ENCODE data around the gene TMEM163.
A peak's percentile ranks its signal among the peaks of the same experiment; 100 is the strongest.
"Not testable (repeated sequence)": the region's sequence is repeated elsewhere in the genome, so short reads cannot be mapped to it uniquely, and the experiment has no call there.

Gene TMEM163

DNA sequence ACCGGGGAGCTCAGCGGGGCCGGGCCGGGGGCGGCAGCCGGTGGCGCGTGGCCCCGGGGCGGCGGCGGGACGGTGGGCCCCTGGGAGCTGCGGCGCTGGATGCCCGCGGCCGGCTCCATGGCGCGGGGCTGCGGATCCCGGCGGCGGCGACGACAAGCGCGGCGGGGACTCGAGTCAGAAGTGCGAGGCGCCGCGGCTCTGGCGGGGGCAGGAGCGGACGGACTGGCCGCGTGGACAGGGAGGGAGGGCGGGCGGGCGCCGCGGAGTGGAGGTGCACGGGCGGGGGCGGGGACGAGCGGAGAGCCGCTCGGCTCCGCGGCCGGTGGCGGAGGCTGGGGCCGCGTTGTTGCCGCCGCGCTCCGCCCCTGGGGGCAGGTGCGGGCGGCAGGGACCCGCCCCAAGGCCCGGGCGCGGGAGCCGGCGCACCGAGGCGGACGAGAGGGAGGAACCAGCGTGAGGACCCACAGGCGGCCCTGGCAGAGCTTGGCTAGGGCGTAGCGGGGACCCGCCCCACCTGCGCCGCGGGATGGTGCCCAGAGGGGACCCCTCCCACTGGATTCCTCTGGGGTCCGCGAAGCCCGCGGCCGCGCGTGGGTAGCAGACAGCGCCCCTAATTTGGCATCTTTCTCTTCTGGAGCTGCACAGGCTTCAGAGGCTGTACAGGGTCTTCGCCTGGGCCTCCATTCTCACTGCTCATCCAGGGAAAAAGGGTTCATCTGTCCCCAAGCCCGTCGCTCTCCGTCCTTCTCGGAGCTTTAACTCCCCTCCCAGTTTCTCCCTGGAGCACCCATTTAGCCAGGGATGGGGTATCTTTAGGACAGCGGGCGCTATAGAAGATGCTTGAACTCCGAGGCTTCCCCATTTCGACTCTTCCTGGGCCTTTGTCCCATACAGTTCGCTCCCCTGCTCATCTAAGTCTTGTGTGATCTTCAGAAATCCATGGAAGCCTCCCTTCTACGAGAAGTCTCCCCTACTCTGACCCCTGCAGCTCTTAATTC lies at the start of gene TMEM163:
Gene TMEM163 (minus strand): TSS at position 184 of the 998 bp plus-strand sequence.
- in situ Hi-C loops (cut with HindIII; ENCODE audit: low pct_unique_long_range_greater_than_20kb, low sequenced_read_pairs), result no loop called here
- TF ChIP-seq JUND (IDR thresholded peaks at IDR 0.05; ENCODE audit: low read depth), result no peak
- peak; percentile 6 to 17 for DNase-seq (ENCODE audit: low read depth in 1 of 2, low spot score in 1 of 2)

DNA sequence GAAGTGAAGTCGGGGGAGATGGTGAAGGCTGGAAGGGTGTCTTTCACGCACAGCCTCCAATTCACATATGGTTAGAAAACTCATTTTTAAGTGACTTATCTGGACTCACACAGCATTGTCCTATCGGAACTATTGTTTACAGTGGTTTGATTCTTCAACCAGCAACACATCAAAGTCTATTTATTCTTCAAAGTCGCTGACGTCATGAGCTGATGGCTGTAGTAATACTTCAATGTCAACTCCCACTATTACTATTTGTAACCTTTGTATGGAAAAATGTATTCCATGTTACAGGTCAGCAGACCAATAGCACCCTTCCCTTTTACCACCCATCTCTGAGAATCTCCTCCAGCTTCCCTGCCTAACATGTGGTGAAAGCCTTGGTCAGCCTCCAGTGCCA lies 47.8 kb upstream of the TMEM163 start:
- TF ChIP-seq JUND (IDR thresholded peaks at IDR 0.05; ENCODE audit: low read depth), result no peak
- no peak for DNase-seq (ENCODE audit: low read depth in 1 of 2, low spot score in 1 of 2)
- in situ Hi-C loops (cut with HindIII; ENCODE audit: low pct_unique_long_range_greater_than_20kb, low sequenced_read_pairs), result no loop called here

GRCh38 chr2:134765987-134766386 lies 47.2 kb upstream of the TMEM163 start:
- DNase-seq (ENCODE audit: low read depth in 1 of 2, low spot score in 1 of 2), result no peak
- in situ Hi-C loops (cut with HindIII; ENCODE audit: low pct_unique_long_range_greater_than_20kb, low sequenced_read_pairs), result no loop called here
- TF ChIP-seq JUND (IDR thresholded peaks at IDR 0.05; ENCODE audit: low read depth), result no peak

DNA sequence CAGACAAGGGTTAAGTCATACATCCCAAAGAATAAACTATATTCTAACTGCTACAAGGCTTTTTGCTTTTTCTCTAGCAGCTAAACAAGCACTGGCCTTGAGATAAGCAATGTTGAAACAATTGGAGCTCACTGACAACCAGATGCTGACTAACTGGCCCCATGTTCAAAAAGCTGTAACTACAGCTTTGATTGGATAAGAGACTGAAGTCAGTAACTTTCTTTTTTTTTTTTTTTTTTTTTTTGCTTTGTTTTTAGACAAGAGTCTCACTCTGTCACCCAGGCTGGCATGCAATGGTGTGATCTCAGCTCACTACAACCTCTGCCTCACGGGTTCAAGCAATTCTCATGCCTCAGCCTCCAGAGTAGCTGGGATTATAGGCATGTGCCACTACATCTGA lies 45.4 kb upstream of the TMEM163 start:
- TF ChIP-seq JUND (IDR thresholded peaks at IDR 0.05; ENCODE audit: low read depth), result no peak
- no peak for DNase-seq (ENCODE audit: low read depth in 1 of 2, low spot score in 1 of 2)
- in situ Hi-C loops (cut with HindIII; ENCODE audit: low pct_unique_long_range_greater_than_20kb, low sequenced_read_pairs), result no loop called here

GRCh38 chr2:134763164-134763710 lies 44.4 kb upstream of the TMEM163 start:
- in situ Hi-C loops (cut with HindIII; ENCODE audit: low pct_unique_long_range_greater_than_20kb, low sequenced_read_pairs), result no loop called here
- DNase-seq (ENCODE audit: low read depth in 1 of 2, low spot score in 1 of 2), result no peak
- TF ChIP-seq JUND (IDR thresholded peaks at IDR 0.05; ENCODE audit: low read depth), result no peak

DNA sequence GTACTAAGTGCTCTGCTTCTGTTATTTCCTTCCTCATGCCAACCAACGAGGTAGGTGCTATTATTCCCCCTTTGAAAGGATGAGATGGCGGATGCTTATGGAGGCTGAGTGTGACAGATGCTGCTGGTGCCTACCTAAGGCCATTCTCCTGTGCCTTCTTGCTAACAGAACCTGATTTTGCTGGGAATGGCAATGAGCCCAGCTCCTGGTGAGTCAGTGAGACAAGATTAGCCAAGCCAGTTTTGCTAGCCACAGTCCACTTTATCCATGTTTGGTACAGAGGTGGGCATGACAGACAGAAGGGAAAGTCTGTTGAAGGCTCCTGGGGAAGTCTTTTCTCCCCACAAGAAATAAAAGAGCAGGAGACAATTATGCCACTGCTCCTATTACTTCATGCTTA lies 43.7 kb upstream of the TMEM163 start:
- in situ Hi-C loops (cut with HindIII; ENCODE audit: low pct_unique_long_range_greater_than_20kb, low sequenced_read_pairs), result no loop called here
- no peak for TF ChIP-seq JUND (IDR thresholded peaks at IDR 0.05; ENCODE audit: low read depth)
- no peak for DNase-seq (ENCODE audit: low read depth in 1 of 2, low spot score in 1 of 2)

GRCh38 chr2:134760385-134760784 lies 41.6 kb upstream of the TMEM163 start:
- DNase-seq (ENCODE audit: low read depth in 1 of 2, low spot score in 1 of 2), result no peak
- in situ Hi-C loops (cut with HindIII; ENCODE audit: low pct_unique_long_range_greater_than_20kb, low sequenced_read_pairs), result no loop called here
- TF ChIP-seq JUND (IDR thresholded peaks at IDR 0.05; ENCODE audit: low read depth), result no peak

- in situ Hi-C loops (cut with HindIII; ENCODE audit: low pct_unique_long_range_greater_than_20kb, low sequenced_read_pairs), result no loop called here
- TF ChIP-seq JUND (IDR thresholded peaks at IDR 0.05; ENCODE audit: low read depth), result no peak
- DNase-seq (ENCODE audit: low read depth in 1 of 2, low spot score in 1 of 2), result no peak
These were observed 39.8 kb upstream of the TMEM163 start for GRCh38 chr2:134758633-134759032.

DNA sequence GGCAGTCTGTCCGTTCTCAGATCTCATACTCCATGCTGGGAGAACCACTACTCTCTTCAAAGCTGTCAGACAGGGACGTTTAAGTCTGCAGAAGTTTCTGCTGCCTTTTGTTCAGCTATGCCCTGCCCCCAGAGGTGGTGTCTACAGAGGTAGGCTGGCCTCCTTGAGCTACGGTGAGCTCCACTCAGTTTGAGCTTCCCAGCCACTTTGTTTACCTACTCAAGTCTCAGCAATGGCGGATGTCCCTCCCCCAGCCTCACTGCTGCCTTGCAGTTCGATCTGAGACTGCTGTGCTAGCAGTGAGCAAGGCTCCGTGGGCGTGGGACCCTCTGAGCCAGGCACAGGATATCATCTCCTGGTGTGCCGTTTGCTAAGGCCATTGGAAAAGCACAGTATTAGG lies 33.2 kb upstream of the TMEM163 start:
- in situ Hi-C loops (cut with HindIII; ENCODE audit: low pct_unique_long_range_greater_than_20kb, low sequenced_read_pairs); DNase-seq (ENCODE audit: low read depth in 1 of 2, low spot score in 1 of 2): not testable (repeated sequence)

DNA sequence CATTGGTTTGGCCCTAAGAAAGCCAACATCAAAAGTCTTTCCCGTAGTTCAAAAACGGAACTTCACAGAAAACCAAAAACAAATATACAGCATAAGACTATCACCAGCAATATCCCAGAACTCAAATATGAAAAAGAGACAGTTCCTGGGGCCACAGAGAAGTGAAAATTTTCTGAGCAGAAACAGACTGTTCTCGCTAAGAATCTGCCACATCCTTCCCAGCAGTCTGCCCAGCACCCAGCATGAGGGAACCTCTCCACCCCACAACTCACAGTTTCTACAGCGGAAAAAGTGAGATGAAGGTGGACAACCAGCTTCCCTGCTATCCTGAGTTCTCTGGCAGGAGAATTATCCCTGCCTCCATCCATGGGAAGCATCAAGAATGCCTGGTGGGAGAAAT lies 26.7 kb upstream of the TMEM163 start:
- TF ChIP-seq JUND (IDR thresholded peaks at IDR 0.05; ENCODE audit: low read depth), result no peak
- in situ Hi-C loops (cut with HindIII; ENCODE audit: low pct_unique_long_range_greater_than_20kb, low sequenced_read_pairs), result no loop called here
- no peak for DNase-seq (ENCODE audit: low read depth in 1 of 2, low spot score in 1 of 2)

- in situ Hi-C loops (cut with HindIII; ENCODE audit: low pct_unique_long_range_greater_than_20kb, low sequenced_read_pairs), result no loop called here
- DNase-seq (ENCODE audit: low read depth in 1 of 2, low spot score in 1 of 2), result no peak
- no peak for TF ChIP-seq JUND (IDR thresholded peaks at IDR 0.05; ENCODE audit: low read depth)
These were observed 26.2 kb upstream of the TMEM163 start for GRCh38 chr2:134745023-134745422.

GRCh38 chr2:134739879-134740301 lies 21.1 kb upstream of the TMEM163 start:
- TF ChIP-seq JUND (IDR thresholded peaks at IDR 0.05; ENCODE audit: low read depth), result no peak
- in situ Hi-C loops (cut with HindIII; ENCODE audit: low pct_unique_long_range_greater_than_20kb, low sequenced_read_pairs), result no loop called here
- no peak for DNase-seq (ENCODE audit: low read depth in 1 of 2, low spot score in 1 of 2)

GRCh38 chr2:134739236-134739878 lies 20.6 kb upstream of the TMEM163 start:
- no peak for DNase-seq (ENCODE audit: low read depth in 1 of 2, low spot score in 1 of 2)
- in situ Hi-C loops (cut with HindIII; ENCODE audit: low pct_unique_long_range_greater_than_20kb, low sequenced_read_pairs), result no loop called here
- TF ChIP-seq JUND (IDR thresholded peaks at IDR 0.05; ENCODE audit: low read depth), result no peak

All from T47D (cell line).